GM18519 (cell line): Measurements from ENCODE around the gene CAMK2G.

Source experiments
- ATAC-seq: cut with Tn5 transposase; IDR thresholded peaks from one replicate; pipeline ENCODE4 v1.9.1; 2021; ENCODE audit warnings: mild to moderate bottlenecking, moderate library complexity; ENCODE audit not compliant: unreplicated experiment, low FRiP score

CAMK2G gene

DNA sequence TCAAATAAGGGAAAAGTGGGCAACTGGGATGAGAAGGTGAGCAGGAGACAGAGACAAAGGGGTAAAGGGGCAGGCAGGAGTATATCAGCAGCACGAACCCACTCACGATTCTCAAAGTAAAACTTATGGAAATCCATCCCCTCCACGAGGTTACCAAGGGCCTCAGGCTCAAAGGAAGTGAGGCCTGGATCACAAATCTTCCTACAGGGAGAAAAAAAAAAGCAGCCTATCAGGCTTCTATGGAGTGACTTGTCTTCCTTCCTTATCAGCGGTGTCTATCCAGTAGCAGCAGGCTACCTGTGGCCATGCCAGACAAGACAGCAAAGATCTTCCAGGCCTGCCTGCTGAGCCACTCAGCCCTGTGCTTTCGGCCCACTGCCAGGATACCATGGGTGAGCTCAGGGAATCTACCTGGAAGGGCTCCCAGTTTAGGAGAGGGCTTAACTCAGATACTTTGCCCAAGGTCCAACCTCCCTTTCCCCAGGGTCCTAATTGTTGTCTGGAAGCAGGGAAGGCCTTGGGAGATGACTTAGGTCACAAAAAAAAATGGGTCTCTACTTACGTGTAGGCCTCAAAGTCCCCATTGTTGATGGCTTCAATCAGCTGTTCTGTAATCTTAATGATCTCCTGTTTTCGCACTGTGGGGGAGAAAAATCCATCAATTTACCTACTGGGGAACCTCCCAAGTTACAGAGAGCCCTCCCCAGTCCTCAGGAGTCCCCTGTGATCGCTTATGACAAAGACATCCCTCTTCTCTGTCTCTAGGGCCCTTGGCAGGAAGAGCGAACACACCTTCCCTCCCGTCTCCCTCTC lies 57.2 kb downstream of the CAMK2G start:
- ATAC-seq = no peak

DNA sequence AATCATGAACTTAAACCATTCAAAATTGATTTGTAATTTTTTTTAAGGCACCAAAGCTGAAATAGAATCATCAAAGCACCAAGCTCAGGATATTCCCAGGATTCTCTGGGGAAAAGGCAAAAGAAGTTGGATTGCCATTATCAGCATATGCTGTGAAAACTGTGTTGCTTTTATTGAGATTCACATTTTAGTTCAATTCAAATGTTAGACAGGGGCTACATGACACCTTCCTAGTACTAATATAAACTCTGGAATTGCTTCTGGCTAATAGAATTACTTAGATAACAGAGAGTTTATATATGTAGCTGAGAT lies 58.7 kb downstream of the CAMK2G start:
- no peak for ATAC-seq

DNA sequence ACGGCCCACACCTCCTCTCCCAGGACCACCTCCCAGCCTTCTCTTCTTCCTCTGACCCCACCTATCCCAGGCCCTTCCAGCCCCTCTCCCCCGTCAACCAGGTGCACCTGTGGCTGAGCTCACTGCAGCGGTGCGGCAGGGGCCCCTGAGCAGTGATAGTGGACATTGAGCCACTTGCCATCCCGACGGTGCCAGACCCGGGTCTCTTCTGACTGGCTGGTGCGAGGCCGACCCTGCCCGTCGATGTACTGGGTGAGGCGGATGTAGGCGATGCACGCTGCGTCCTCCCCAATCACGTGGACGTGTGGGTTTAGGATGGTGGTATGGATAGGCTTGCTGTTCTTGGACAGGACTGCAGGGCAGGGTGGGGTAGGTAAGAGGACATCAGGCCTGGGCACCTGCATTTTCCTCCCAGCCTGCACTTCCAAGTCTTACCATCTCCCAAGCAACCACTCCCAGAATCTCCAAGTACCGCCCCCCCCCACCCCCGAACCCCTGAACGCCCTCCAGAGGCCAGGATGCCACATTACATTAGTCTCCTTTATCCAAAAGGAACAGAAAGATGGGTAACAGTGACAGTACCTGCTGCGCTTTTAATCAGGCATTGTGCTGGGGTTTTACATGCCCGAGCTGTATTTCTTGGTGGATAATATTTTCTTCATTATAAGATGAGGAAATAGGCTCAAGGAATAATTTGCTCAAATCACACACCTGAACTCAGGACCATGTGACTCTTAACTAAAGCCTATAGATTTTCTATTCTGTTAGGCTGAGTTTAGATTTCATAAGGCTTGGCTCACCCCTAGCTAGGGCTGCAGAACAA lies 59.2 kb downstream of the CAMK2G start:
- ATAC-seq = no peak

DNA sequence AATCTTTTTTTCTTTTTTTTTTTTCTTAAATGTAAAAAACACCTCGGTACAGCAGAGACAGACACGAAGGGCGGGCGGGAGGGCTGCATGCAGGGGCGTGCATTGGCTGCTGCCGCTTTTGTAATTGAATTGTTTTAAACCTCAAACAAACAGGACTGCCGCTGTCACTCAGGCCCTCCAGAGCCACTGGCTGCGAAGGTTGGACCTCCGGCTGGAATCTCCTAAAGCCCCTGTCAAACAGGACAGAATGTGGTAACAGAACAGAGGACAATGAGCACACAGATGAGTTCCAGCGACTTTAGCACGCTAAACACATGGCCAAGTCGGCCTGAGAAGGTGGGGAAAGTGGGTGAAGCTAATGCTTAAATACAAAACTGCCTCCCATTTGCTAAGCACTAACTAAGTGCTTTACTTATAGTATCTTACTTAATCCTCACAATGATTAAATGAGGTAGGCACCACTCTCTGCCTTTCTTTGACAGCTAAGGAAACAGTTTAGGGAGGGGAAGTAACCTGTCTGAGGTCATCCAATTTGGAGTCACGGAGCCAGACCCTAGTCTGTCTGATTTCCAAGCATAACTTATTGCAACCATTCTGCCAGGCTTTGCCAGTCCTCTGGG lies 60.0 kb downstream of the CAMK2G start:
- ATAC-seq = no peak

DNA sequence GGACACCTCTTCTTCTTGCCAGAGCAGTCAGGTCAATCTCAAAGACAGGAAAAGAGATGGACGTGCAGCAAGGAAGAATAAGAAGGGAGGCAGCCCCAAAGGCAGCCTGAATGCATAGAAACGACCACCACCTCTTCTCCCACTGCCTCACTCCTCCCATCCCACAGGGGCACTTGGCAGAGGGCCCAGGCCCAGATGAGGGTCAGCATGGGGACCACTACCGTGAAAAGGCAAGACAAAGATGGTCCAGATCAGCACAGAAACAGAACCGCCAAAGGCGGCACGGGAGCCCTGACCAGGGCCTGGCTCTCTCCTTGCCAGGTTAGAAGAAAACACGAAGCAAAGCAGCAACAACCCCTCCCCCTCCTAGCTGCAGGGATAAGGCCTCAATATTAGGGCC lies 61.0 kb downstream of the CAMK2G start:
- ATAC-seq = no peak

DNA sequence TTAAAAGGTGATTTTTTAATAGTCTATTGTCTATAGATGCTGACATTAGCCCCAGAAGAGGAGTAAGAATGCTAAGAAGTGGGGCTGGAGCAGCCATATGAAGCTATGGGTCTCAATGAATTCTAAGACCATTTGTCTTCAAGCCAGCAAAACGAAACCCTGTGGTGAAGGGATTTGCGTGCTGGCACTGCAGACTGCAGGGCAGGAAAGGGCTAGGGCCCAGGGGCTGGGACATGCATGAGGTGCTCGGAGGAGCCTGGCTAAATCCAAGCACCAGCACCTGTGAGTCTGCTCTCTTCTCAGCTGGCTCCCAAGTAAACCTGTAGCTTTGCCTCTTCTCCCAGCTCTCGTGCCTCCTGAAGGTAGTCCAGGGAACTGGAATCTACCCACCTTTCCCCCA lies 61.7 kb downstream of the CAMK2G start:
- no peak for ATAC-seq

DNA sequence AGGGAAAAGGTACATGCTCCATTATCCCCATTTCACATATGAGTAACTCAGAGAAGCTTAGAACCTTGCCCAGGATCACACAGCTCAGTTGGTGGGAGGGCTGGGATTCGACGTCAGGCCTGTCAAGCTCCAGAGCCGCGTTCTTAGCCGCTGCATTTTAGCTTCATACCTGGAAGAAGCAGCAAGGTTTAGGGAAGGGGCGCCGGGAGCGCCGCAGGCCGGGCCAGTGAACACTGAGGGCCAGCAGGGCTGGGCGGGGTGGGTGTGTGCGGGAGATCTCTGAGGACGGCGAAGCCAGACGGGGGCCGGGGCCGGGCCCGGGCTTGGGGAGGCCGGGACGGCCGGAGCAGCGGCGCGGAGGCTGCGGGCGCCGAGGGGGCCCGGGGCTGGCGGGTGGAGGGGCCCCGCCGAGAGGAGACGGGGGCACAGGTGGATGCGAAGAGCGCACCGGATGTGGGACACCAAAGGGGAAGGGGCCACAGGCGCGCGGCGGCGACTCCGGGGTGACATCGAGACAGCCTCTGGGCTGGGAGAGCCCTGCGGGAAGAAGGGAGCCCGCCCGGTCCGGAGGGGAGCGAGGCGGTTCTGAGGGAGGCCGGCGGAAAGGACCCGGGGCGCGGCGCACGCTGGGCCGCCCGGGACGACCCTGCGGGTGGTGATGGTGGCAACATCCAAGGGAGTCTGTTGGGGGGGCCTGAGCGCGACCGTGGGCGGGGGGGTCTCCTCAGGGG lies 63.5 kb downstream of the CAMK2G start:
- ATAC-seq = peak; percentile 19

DNA sequence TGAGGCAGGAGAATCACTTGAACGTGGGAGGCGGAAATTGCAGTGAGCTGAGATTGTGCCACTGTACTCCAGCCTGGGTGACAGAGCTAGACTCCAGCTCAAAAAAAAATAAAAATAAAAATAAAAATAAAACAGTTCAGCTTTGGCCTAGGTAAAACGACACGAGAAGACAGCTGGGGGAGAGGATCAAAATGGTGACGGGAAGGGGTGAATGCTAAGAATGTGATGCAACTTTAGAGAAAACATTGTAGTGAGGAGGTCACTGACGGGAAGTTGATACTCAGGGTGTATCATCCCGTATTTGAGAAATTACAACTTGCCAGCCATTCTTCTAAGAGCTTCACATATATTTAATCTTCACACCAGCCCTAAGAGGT lies 64.0 kb downstream of the CAMK2G start:
- ATAC-seq = no peak

DNA sequence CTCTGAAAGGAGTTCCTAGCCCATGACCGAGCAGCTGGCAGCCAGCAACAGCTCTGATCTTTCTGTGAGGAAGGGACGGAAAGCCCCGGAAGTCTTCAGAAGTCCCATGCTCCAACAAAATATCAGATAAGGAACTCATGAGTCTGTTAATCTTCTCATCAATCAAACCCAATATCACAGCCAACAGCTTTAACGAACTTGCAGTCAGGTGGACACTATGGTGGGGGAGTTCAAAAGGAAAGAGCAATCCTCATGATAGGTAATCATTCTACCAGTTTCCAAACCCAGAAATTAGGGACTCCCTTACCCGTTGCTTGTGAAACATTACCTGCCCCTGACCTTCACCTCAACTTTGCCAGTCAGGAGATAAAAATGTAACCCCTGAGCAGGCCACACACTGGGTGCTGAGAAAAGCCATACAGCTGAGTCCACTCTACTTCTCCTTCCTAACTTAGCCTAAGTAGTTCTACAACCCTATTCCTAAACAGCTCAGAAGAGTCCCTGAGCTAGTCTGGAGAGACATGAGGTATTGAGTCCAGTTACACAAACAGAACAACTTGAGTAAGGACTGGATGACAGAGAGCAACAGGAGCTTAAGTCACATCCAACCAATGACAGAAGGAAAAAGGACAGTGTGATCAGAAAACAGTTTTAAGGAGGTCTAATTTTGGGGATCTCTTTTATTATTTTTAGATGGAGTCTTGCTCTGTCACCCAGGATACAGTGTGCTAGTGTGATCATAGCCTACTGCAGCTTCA lies 65.1 kb downstream of the CAMK2G start:
- ATAC-seq = no peak

DNA sequence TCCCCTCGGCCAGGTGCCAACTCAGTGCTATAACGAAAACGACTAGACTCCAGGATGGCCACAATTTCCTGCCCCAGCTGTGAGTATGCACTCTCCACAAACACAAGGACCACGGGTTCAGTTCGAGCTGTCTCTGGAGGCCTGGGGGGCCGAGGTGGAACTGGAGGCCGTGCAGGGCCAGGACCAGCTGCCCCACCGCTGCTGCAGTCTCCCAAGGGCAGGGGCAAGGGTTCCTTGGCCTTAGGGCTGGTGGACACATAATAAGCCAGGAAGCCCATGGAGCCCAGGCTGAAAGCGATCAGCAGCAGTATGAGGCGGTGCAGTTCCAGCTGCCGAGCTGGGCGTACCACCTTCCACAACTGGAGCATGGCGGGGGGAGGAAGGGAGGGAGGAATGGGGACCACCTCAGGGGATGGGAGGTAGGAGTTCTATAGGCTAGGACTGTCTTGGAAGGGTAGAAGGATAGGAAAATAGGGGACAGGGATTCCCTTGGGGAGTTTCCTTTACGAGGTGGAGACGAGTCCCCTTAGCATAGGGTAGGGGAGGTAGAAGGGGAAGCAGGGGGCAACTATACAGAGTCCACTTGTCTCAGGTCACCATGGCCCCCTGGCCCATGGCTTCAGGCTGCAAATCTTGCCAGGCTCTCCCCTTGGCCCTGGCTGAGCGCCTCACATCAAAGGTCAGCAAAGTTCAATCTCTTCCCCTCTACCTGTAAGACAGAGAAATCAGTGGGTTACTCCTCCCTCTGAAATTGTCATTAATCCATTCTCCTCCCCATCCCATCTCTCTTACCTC lies 66.1 kb downstream of the CAMK2G start:
- ATAC-seq = no peak

DNA sequence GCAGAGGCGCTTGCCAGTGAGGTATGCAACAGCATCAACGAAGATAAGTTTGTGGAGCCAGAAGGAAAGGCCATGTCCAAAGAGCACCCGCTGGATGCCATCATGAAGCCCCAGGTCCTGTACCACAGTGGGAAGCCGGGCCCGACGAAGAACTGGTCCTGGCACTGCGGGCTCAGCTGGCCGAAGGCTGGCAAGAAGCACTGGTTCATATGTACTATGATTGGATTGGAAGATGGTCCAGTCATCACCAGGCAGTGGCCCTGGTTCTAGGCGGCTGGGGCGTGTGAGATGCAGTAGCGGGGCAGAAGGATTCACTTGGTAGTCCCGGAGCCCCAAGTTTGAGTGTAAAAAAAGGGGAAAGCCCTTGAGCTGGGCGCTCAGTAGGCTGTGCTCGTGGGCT lies 66.9 kb downstream of the CAMK2G start:
- no peak for ATAC-seq

DNA sequence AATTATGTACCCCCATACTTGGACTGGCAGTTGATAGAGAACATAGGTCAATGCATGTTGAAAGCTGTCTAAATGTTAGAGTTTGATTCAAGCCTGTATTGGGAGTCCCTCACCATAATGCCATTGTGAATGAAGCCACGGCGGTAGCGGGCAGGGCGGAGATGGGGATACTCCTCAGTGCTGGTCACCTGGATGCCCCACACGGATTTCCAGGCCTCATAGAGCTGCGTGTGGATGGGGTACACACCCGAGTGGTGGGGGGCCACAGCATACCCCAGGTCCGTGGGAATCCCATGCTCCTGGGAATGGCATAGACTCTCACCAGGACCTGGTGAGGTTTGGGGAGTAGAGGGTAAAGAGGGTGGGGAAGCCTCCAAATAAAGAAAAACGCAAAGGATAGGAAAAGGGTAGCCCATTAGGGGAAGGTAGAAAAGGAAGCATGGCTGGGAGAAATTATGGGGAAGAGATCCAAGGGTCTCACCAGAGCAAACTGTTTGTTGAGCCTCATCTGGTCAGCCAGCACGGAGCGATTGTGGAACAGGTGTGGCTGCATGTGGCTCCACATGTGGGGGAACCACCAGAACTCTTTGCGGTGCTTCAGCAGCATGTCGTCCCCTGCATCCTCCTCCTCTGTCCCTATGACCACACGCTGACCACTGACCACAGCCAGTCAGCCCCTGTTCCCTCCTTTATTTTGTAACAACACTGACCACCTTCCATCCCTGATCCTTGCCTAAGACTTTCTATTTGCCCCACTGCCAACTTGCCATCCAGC lies 68.0 kb downstream of the CAMK2G start:
- ATAC-seq = no peak

DNA sequence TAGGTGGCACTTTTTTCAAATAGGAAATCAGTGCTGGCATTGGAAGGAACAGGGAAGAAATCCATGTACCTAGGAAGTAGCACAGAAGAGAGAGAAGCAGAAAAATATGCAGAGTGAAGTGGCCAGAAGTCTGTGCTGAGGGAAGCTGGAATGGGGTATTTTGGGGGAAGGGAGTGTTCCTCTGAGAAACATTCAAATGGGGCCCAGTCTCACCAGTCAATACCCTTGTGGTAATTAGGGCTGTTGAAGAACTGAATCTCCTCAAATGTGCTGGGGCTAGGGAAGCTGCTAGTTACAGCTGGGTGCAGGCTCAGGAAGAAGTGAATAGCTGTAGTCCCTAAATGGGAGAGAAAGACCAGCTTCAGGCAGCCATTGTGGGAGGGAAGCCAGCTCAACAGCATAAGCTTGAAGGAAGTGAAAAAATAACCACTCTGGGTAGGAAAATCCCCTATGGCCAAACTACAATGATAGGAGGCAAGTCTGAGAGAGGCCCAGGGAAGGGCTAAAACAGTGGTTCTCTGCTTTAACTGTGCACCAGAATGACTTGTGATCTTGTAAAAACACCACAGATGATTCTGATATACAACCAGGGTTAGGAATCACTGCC lies 70.6 kb downstream of the CAMK2G start:
- ATAC-seq = no peak

DNA sequence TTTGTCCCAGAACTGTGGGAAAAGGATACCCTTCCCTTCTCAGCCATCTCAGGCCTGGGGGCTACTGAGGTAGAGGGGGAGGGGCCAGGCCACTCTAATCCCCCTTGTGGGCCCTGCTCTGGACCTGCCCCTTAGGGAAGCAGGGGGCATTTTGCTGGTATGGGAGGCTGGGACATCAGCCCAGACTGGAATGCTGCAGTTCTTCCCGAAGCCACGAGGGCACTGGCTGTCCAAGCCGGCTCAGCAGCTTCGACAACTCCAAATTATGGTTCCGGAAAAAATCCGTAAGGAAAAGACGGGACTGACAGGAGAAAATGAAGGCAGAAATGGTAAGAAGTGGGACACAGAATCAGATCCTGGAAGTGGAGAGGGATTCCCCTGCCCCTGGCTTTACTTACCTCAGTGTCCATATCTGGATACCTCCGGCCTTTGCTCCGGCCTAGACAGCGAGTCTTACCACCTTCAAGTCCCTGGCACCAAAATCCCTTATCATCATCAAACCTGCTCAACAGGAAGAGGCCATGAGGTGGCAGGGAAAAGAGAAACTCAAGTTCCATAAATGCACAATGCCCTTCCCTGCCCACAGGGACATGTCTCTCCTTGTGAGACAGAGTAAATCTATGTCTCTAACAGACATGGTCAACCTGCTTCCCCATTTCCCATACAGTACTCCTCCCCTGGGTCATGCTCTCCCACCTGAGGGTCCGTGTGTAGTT lies 71.9 kb downstream of the CAMK2G start:
- ATAC-seq = no peak

DNA sequence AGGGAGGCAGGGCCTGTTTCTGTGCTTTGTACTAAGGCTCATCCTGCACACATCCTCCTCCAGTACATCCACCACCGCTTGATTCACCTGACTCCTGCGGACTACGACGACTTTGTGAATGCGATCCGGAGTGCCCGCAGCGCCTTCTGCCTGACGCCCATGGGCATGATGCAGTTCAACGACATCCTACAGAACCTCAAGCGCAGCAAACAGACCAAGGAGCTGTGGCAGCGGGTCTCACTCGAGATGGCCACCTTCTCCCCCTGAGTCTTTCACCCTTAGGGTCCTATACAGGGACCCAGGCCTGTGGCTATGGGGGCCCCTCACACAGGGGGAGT lies 73.1 kb downstream of the CAMK2G start:
- no peak for ATAC-seq

DNA sequence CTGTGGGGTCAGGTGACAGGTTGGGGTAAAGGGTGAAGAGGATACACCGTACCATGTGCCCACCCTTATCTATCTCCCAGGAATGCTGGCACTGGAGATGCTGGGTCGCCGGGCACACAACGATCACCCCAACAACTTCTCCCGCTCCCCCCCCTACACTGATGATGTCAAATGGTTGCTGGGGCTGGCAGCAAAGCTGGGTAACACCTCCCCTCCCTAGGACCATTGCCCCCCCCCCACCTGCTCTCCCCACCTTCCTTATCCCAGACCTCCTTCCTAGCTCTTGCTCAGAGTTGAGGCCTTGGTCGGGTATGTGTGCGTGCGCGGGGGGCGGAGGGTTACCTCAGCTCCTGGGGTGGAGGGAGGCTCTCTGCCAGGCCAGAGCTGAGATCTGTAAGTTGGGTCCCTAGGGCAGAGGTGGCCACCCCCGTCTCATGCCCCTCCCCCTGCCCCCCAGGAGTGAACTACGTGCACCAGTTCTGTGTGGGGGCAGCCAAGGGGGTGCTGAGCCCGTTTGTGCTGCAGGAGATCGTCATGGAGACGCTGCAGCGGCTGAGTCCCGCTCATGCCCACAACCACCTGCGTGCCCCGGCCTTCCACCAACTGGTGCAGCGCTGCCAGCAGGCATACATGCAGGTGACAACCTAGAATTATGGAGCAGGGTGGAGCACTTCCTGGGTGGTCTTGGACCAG lies 73.6 kb downstream of the CAMK2G start:
- no peak for ATAC-seq

DNA sequence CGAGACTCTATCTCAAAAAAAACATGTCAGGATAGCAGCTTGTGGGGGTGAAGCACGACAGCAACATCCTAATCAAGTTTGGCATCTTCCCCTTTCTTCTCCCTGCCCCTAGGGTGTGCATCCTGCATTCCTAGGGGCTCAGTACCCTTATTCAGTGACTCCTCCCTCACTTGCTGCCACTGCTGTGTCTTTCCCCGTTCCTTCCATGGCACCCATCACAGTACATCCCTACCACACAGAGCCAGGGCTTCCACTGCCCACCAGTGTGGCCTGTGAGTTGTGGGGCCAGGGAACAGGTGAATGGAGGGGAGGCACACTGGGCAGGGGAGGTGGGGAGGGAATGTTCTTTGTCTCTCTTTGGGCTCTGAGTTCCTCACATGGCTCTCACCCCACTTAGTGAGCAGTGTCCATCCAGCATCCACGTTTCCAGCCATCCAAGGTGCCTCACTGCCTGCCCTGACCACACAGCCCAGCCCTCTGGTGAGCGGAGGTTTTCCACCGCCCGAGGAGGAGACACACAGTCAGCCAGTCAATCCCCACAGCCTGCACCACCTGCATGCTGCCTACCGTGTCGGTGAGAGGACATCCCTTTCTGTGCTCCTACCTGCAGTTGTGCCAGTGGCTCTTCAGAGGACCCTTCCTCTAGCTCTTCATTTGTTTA lies 74.3 kb downstream of the CAMK2G start:
- no peak for ATAC-seq
